Fibroblast of skin of left biceps (primary cell): ENCODE measurements around the gene CTTNBP2.

ENCODE experiments used
- DNase-seq, 2 experiments: peaks; one replicate each; pipeline ENCODE4 v3.0.0-alpha.2; 2013; ENCODE audit warnings: low read depth in 2 of 2

Gene CTTNBP2

GRCh38 chr7:117690147-117690546 is 183.1 kb downstream of the CTTNBP2 start:
- DNase-seq, result no peak

- no peak for DNase-seq
These were observed 183.8 kb downstream of the CTTNBP2 start for GRCh38 chr7:117689406-117689805.

- DNase-seq, result no peak
These were observed 185.1 kb downstream of the CTTNBP2 start for GRCh38 chr7:117688126-117688525.

- no peak for DNase-seq
These were observed 186.8 kb downstream of the CTTNBP2 start for GRCh38 chr7:117686311-117686935.

- no peak for DNase-seq
These were observed 187.4 kb downstream of the CTTNBP2 start for GRCh38 chr7:117685795-117686194.

GRCh38 chr7:117683430-117684175 is 189.6 kb downstream of the CTTNBP2 start:
- no peak for DNase-seq

GRCh38 chr7:117682681-117683385 is 190.4 kb downstream of the CTTNBP2 start:
- no peak for DNase-seq

GRCh38 chr7:117679120-117679519 is 194.1 kb downstream of the CTTNBP2 start:
- no peak for DNase-seq

- no peak for DNase-seq
These were observed 197.5 kb downstream of the CTTNBP2 start for GRCh38 chr7:117675497-117676435.

GRCh38 chr7:117674617-117675016 is 198.6 kb downstream of the CTTNBP2 start:
- no peak for DNase-seq

GRCh38 chr7:117673839-117674238 is 199.4 kb downstream of the CTTNBP2 start:
- peak in 1 of 2 experiments; percentile 9 for DNase-seq

- DNase-seq, result no peak
These were observed 199.9 kb downstream of the CTTNBP2 start for GRCh38 chr7:117673367-117673766.

GRCh38 chr7:117672453-117672852 is 200.8 kb downstream of the CTTNBP2 start:
- no peak for DNase-seq

- no peak for DNase-seq
These were observed 203.4 kb downstream of the CTTNBP2 start for GRCh38 chr7:117669818-117670217.

- no peak for DNase-seq
These were observed 205.8 kb downstream of the CTTNBP2 start for GRCh38 chr7:117667456-117667855.

GRCh38 chr7:117666689-117667088 is 206.6 kb downstream of the CTTNBP2 start:
- no peak for DNase-seq

- no peak for DNase-seq
These were observed 207.2 kb downstream of the CTTNBP2 start for GRCh38 chr7:117666031-117666430.

- DNase-seq, result no peak
These were observed 207.9 kb downstream of the CTTNBP2 start for GRCh38 chr7:117665368-117665767.

GRCh38 chr7:117664047-117664446 is 209.2 kb downstream of the CTTNBP2 start:
- no peak for DNase-seq

GRCh38 chr7:117661328-117661727 is 211.9 kb downstream of the CTTNBP2 start:
- DNase-seq, result no peak
